ENCODE measurements around the gene ARHGAP4.
A peak's percentile ranks its signal among the peaks of the same experiment; 100 is the strongest.

ARHGAP4 gene

GRCh38 chrX:153919281-153919680 is 6.8 kb downstream of the ARHGAP4 start:
- no peak for DNase-seq (ENCODE audit: low spot score)
- POLR2A ChIA-PET (ENCODE audit: low non-redundant PET) = no interaction called here
- H3K27ac ChIP-seq = no peak overlapping the region
- CTCF ChIA-PET = no interaction called here
- TF ChIP-seq CTCF (conservative IDR thresholded peaks at IDR 0.05; ENCODE audit: low read depth) = no peak

- peak overlapping the region; percentile 85 for H3K27ac ChIP-seq
- peak; percentile 44 for DNase-seq (ENCODE audit: low spot score)
- no peak for TF ChIP-seq CTCF (conservative IDR thresholded peaks at IDR 0.05; ENCODE audit: low read depth)
- CTCF ChIA-PET = interaction anchor here (1.1 kb wide), 1 partner anchor 154 kb away, joined by 7 read pairs; the partner anchor contains the start of gene PLXNB3
- POLR2A ChIA-PET (ENCODE audit: low non-redundant PET) = no interaction called here
These were observed 8.2 kb downstream of the ARHGAP4 start for GRCh38 chrX:153917869-153918268.

- CTCF ChIA-PET = interaction anchor here (0.6 kb wide), 1 partner anchor 150 kb away, joined by 3 read pairs; no protein-coding TSS in a partner anchor
- no peak for TF ChIP-seq CTCF (conservative IDR thresholded peaks at IDR 0.05; ENCODE audit: low read depth)
- no peak overlapping the region for H3K27ac ChIP-seq
- DNase-seq (ENCODE audit: low spot score) = no peak
- POLR2A ChIA-PET (ENCODE audit: low non-redundant PET) = no interaction called here
These were observed 12.4 kb downstream of the ARHGAP4 start for GRCh38 chrX:153913701-153914100.

- ChIA-PET POLR2A (ENCODE audit: low non-redundant PET) (no interaction called here), CTCF (interaction anchor here (0.6 kb wide), 1 partner anchor 150 kb away, joined by 3 read pairs; no protein-coding TSS in a partner anchor)
- no peak overlapping the region for H3K27ac ChIP-seq
- no peak for DNase-seq (ENCODE audit: low spot score)
- TF ChIP-seq CTCF (conservative IDR thresholded peaks at IDR 0.05; ENCODE audit: low read depth) = no peak
These were observed 12.9 kb downstream of the ARHGAP4 start for GRCh38 chrX:153913211-153913610.

GRCh38 chrX:153911798-153912197 is 14.3 kb downstream of the ARHGAP4 start:
- ChIA-PET POLR2A (ENCODE audit: low non-redundant PET) (no interaction called here), CTCF (interaction anchor here (0.9 kb wide), 1 partner anchor 9 kb away, joined by 4 read pairs; no protein-coding TSS in a partner anchor)
- no peak overlapping the region for H3K27ac ChIP-seq
- no peak for TF ChIP-seq CTCF (conservative IDR thresholded peaks at IDR 0.05; ENCODE audit: low read depth)
- no peak for DNase-seq (ENCODE audit: low spot score)

- CTCF ChIA-PET = interaction anchor here (0.6 to 0.8 kb wide), 2 partner anchors 13 to 15 kb away, joined by 3 read pairs; no protein-coding TSS in a partner anchor
- POLR2A ChIA-PET (ENCODE audit: low non-redundant PET) = interaction anchor here (1.3 kb wide), 1 partner anchor 18 kb away, joined by 4 read pairs; no protein-coding TSS in a partner anchor
- no peak for TF ChIP-seq CTCF (conservative IDR thresholded peaks at IDR 0.05; ENCODE audit: low read depth)
- H3K27ac ChIP-seq = no peak overlapping the region
- no peak for DNase-seq (ENCODE audit: low spot score)
These were observed 15.6 kb downstream of the ARHGAP4 start for GRCh38 chrX:153910446-153910845.

Measured in RWPE1 (cell line).